CD4-positive, alpha-beta T cell (primary cell): ENCODE data around the gene UPB1. TPM values are rescaled to one million over a fixed set of nuclear protein-coding genes. Genes with fewer than 3 reads are reported as not detected.
A peak's percentile ranks its signal among the peaks of the same experiment; 100 is the strongest.

Experiments
- ATAC-seq: fragments of 200-7000 bp; cut with Tn5 transposase; one replicate; pipeline ENCODE4 v1.10.0; 2022; ENCODE audit warnings: mild to moderate bottlenecking; ENCODE audit not compliant: poor library complexity
- CTCF ChIA-PET: fragments of 350-600 bp; sonication (Branson Sonifier 250); formaldehyde crosslinking; loops from one replicate; lab custom pipeline; 2021; ENCODE audit warnings: antibody characterized with exemption, inconsistent platforms; lab: Charles Lee
- POLR2A ChIA-PET: fragments of 350-600 bp; sonication (Branson Sonifier 250); formaldehyde crosslinking; loops from one replicate; lab custom pipeline; 2021; ENCODE audit warnings: antibody characterized with exemption, inconsistent platforms; lab: Charles Lee
- DNase-seq, 14 experiments: peaks; one replicate each; pipeline ENCODE4 v3.0.0-alpha.2; 2013 to 2020; ENCODE audit warnings: mixed read lengths in 2 of 14
- H3K27ac ChIP-seq, 2 donors: one replicate each; pipeline versions ENCODE4 v1.5.1 to v1.7.0; 2013; ENCODE audit warnings: low read length in 2 of 2, low read depth in 1 of 2, mild to moderate bottlenecking in 1 of 2
- H3K27me3 ChIP-seq, 2 experiments: 1 replicate in 1 of 2; 2 replicates in 1 of 2; pipeline versions ENCODE4 v1.6.1 to v1.7.0; 2013; ENCODE audit warnings: low read length in 2 of 2, control low read depth in 1 of 2, mild to moderate bottlenecking in 1 of 2, moderate library complexity in 1 of 2; ENCODE audit not compliant: insufficient read depth in 2 of 2, control insufficient read depth in 1 of 2
- H3K36me3 ChIP-seq: one replicate; pipeline ENCODE4 v1.6.1; 2013; ENCODE audit warnings: low read length, control low read depth; ENCODE audit not compliant: insufficient read depth
- H3K4me1 ChIP-seq: one replicate; pipeline ENCODE4 v1.6.1; 2013; ENCODE audit warnings: low read length, control low read depth; ENCODE audit not compliant: insufficient read depth
- H3K4me3 ChIP-seq: one replicate; pipeline ENCODE4 v1.5.1; 2013; ENCODE audit warnings: mild to moderate bottlenecking, low read length, moderate library complexity
- H3K9me3 ChIP-seq, 2 experiments: 1 replicate in 1 of 2; 2 replicates in 1 of 2; pipeline versions ENCODE4 v1.6.1 to v1.7.0; 2013; ENCODE audit warnings: low read length in 2 of 2, mild to moderate bottlenecking in 2 of 2, control low read depth in 1 of 2, moderate library complexity in 1 of 2; ENCODE audit not compliant: control insufficient read depth in 1 of 2, insufficient read depth in 1 of 2
- H3K27ac Mint-ChIP-seq: one replicate; pipeline ENCODE4 v1.8.0; 2020; ENCODE audit warnings: mixed read lengths
- H3K27me3 Mint-ChIP-seq: one replicate; pipeline ENCODE4 v1.8.0; 2021; ENCODE audit warnings: mixed read lengths
- H3K36me3 Mint-ChIP-seq: one replicate; pipeline ENCODE4 v1.8.0; 2021; ENCODE audit warnings: low read depth, mixed read lengths
- H3K4me1 Mint-ChIP-seq: one replicate; pipeline ENCODE4 v1.8.0; 2021; ENCODE audit warnings: low read depth, mixed read lengths
- H3K4me3 Mint-ChIP-seq: one replicate; pipeline ENCODE4 v1.8.0; 2020; ENCODE audit warnings: mild to moderate bottlenecking, mixed read lengths
- H3K9me3 Mint-ChIP-seq: one replicate; pipeline ENCODE4 v1.8.0; 2020; ENCODE audit warnings: mixed read lengths
- CTCF ChIP-seq: fragments of 200-600 bp; IDR thresholded peaks from one replicate; pipeline ENCODE4 v1.8.0; 2022; ENCODE audit warnings: antibody characterized with exemption, mild to moderate bottlenecking
- intact Hi-C, 2 experiments: fragments of 100-400 bp; cut with DNase I in 1 of 2; cut with micrococcal nuclease in 1 of 2; formaldehyde crosslinking; loops; one replicate each; pipeline versions ENCODE4 v1.15.1 to v1.9.0; 2023 to 2025; cut with DNase I, micrococcal nuclease
- total RNA-seq, 174 experiments: library from RNA in 2 of 174; stranded (reverse) in 2 of 174; gene quantifications; one replicate each; pipeline ENCODE4 v1.2.3 and lab custom pipeline; 2021 to 2026

Gene UPB1
- total RNA-seq, 2 experiments from 2014 or later, result 2.7 to 3.7 TPM

DNA sequence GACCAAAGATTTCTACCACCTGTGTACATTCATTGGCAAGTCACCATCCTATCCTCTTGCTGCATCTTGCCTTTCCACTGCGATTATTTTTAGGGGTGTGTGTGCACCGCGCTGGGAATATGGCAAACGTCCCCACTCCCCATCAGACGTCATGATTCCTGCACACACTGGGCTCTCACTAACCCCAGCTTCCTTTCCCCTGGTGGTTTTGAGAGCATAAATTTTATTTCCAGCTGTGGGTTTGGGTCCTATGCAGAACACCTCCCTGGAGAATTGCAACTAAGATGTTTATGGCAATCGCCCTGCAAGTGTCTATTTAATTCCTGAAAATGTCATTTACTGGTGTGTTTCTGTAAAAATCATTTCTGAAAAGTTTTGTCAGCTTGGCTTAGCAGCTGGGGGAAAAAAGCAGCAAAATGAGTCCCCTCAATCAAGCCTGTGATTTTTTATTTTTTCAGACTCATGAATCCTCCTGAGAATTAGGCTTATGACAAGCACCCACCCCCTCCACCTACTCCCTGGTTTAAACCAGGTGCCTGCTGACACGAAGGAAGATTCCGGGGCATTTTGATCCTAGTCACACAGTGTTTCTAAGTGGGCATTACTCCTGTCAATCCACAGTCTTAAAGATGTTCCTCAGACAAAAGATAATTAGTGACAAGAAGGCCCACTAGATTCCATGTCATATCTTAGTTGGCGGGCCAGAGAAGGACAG lies 23.8 kb downstream of the UPB1 start:
- Mint-ChIP-seq H3K36me3 (no peaks in the 10 kb centered on the region), H3K4me3 (no peak overlapping the region), H3K27ac (no peak overlapping the region), H3K9me3 (no peaks in the 10 kb centered on the region), H3K27me3 (no peaks in the 10 kb centered on the region), H3K4me1 (no peaks in the 10 kb centered on the region)
- DNase-seq (no peak), ATAC-seq (no peak)
- Histone ChIP-seq H3K27me3 (peaks cover 0 to 4% of the 10 kb centered on the region in 2 experiments), H3K36me3 (no peaks in the 10 kb centered on the region), H3K27ac (no peak overlapping the region), H3K4me3 (no peak overlapping the region), H3K4me1 (peaks cover 6% of the 10 kb centered on the region), H3K9me3 (no peaks in the 10 kb centered on the region)
- POLR2A ChIA-PET, result no interaction called here
- TF ChIP-seq CTCF, result no peak
- intact Hi-C loops, result no loop called here
- CTCF ChIA-PET, result no interaction called here

GRCh38 chr22:24519496-24519895 lies 24.4 kb downstream of the UPB1 start:
- H3K9me3 ChIP-seq, result no peaks in the 10 kb centered on the region
- H3K27me3 ChIP-seq, result peaks cover 0 to under 1% of the 10 kb centered on the region in 2 experiments
- CTCF ChIA-PET, result no interaction called here
- H3K4me1 Mint-ChIP-seq, result no peaks in the 10 kb centered on the region
- no peak for ATAC-seq
- no peaks in the 10 kb centered on the region for H3K36me3 ChIP-seq
- H3K4me3 ChIP-seq, result no peak overlapping the region
- H3K27ac Mint-ChIP-seq, result no peak overlapping the region
- H3K4me3 Mint-ChIP-seq, result no peak overlapping the region
- no peaks in the 10 kb centered on the region for H3K9me3 Mint-ChIP-seq
- no peaks in the 10 kb centered on the region for H3K36me3 Mint-ChIP-seq
- no peak for DNase-seq
- peaks cover 6% of the 10 kb centered on the region for H3K4me1 ChIP-seq
- H3K27me3 Mint-ChIP-seq, result no peaks in the 10 kb centered on the region
- POLR2A ChIA-PET, result no interaction called here
- intact Hi-C loops, result no loop called here
- no peak overlapping the region for H3K27ac ChIP-seq
- no peak for TF ChIP-seq CTCF

DNA sequence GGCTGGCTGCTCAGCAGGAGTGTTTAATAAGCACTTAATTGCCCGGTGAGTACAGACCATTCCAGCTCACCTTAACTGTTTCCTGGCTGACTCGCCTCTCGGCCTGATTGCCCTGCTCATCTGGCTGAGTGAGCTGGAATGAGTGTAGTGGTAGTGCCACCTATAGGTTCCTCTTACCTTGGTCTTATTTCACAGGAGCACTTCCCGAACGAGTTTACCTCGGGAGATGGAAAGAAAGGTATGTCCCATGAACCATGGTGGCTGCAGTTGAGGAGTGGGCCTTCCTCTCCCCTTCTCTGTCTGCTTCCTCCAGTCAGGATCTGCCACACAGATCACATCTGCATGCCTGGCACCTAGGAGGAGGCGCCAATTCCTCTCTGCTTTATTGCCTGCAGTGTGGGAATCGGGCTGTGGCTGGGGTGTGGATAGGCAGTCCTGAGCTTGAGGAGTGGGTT lies 26.7 kb downstream of the UPB1 start:
- CTCF ChIA-PET, result interaction anchor here (1.1 kb wide), 2 partner anchors 19 to 99 kb away, joined by 3 to 5 read pairs; no protein-coding TSS in a partner anchor
- no peaks in the 10 kb centered on the region for H3K36me3 ChIP-seq
- no peaks in the 10 kb centered on the region for H3K36me3 Mint-ChIP-seq
- no peaks in the 10 kb centered on the region for H3K9me3 ChIP-seq
- peaks cover 6% of the 10 kb centered on the region for H3K4me1 Mint-ChIP-seq
- H3K27me3 Mint-ChIP-seq, result no peaks in the 10 kb centered on the region
- ATAC-seq (peak; percentile 34), DNase-seq (peak in 7 of 14 experiments; percentile 5 to 66 (median 35))
- intact Hi-C loops, result loop anchor here in 1 of 2 experiments (1.0 to 10.0 kb wide), 3 partner anchors 198 to 327 kb away; no protein-coding TSS in a partner anchor
- no peaks in the 10 kb centered on the region for H3K9me3 Mint-ChIP-seq
- peaks cover 13% of the 10 kb centered on the region for H3K4me1 ChIP-seq
- no peak overlapping the region for H3K4me3 Mint-ChIP-seq
- POLR2A ChIA-PET, result no interaction called here
- H3K27ac ChIP-seq, result no peak overlapping the region
- H3K27me3 ChIP-seq, result no peaks in the 10 kb centered on the region
- no peak overlapping the region for H3K27ac Mint-ChIP-seq
- TF ChIP-seq CTCF, result peak; percentile 48
- no peak overlapping the region for H3K4me3 ChIP-seq
